ENCODE results near the gene MLIP.

MLIP gene

GRCh38 chr6:54282186-54282585, 170.9 kb downstream of the MLIP start:
- no peak overlapping the region for H3K27ac ChIP-seq
- no peak overlapping the region for H3K4me3 ChIP-seq (ENCODE audit: low read depth in 1 of 2, low read length in 1 of 2)
- no peaks in the 10 kb centered on the region for H3K9me3 ChIP-seq
- no peaks in the 10 kb centered on the region for H3K4me1 ChIP-seq (ENCODE audit: control insufficient read depth in 1 of 2, insufficient read depth in 1 of 2, low read depth in 1 of 2, low read length in 1 of 2)
- TF ChIP-seq CTCF (IDR thresholded peaks at IDR 0.05), result no peak
- no peaks in the 10 kb centered on the region for H3K36me3 ChIP-seq
- no peaks in the 10 kb centered on the region for H3K27me3 ChIP-seq

- TF ChIP-seq CTCF (IDR thresholded peaks at IDR 0.05), result no peak
- H3K9me3 ChIP-seq, result no peaks in the 10 kb centered on the region
- H3K27ac ChIP-seq, result no peak overlapping the region
- H3K4me3 ChIP-seq (ENCODE audit: low read depth in 1 of 2, low read length in 1 of 2), result no peak overlapping the region
- no peaks in the 10 kb centered on the region for H3K27me3 ChIP-seq
- H3K4me1 ChIP-seq (ENCODE audit: control insufficient read depth in 1 of 2, insufficient read depth in 1 of 2, low read depth in 1 of 2, low read length in 1 of 2), result no peaks in the 10 kb centered on the region
- no peaks in the 10 kb centered on the region for H3K36me3 ChIP-seq
Measured at GRCh38 chr6:54284161-54284860, 173.1 kb downstream of the MLIP start.

GRCh38 chr6:54285595-54285994, 174.4 kb downstream of the MLIP start:
- no peak overlapping the region for H3K27ac ChIP-seq
- H3K4me3 ChIP-seq (ENCODE audit: low read depth in 1 of 2, low read length in 1 of 2), result no peak overlapping the region
- H3K9me3 ChIP-seq, result no peaks in the 10 kb centered on the region
- no peaks in the 10 kb centered on the region for H3K27me3 ChIP-seq
- no peak for TF ChIP-seq CTCF (IDR thresholded peaks at IDR 0.05)
- no peaks in the 10 kb centered on the region for H3K36me3 ChIP-seq
- no peaks in the 10 kb centered on the region for H3K4me1 ChIP-seq (ENCODE audit: control insufficient read depth in 1 of 2, insufficient read depth in 1 of 2, low read depth in 1 of 2, low read length in 1 of 2)

DNA sequence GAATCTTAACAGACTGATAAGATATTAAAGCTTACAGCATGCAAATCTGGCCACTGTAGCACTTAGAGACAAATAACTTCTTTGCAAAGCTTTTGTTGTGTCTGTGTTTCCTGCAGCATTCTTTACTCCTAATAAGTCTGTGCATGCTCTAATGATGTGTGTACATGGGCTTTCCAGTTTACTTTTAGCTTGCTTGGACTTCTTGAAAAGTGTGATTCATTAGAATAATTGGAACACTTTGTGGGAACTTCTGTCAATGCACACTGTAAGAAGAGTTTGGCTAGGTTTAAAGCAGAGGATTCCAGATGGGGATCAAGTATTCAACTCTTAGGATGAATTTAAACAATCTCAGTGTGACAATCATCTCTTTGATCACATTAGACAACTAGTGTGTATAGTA, 174.9 kb downstream of the MLIP start:
- no peaks in the 10 kb centered on the region for H3K9me3 ChIP-seq
- no peaks in the 10 kb centered on the region for H3K36me3 ChIP-seq
- H3K4me1 ChIP-seq (ENCODE audit: control insufficient read depth in 1 of 2, insufficient read depth in 1 of 2, low read depth in 1 of 2, low read length in 1 of 2), result no peaks in the 10 kb centered on the region
- H3K4me3 ChIP-seq (ENCODE audit: low read depth in 1 of 2, low read length in 1 of 2), result no peak overlapping the region
- no peaks in the 10 kb centered on the region for H3K27me3 ChIP-seq
- TF ChIP-seq CTCF (IDR thresholded peaks at IDR 0.05), result no peak
- no peak overlapping the region for H3K27ac ChIP-seq

DNA sequence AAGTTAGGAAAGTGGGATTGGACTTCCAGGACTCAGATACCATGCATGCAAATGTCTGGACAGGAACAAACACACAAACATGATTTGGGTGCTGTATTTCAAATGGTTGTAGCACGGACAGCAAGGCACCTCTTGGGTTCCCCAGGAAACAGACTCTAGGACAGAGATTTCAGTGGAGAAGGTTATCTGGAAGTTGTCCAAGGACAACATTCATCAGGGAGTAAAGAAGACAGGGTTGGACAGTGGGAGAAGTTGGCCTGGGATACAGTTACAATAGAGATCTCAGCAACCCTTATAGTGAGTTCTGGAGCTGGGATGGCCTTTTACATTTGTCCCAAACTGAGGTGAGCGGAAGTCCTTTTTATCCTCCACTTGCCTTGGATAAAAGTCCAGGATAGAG, 177.2 kb downstream of the MLIP start:
- H3K9me3 ChIP-seq, result no peaks in the 10 kb centered on the region
- no peak for TF ChIP-seq CTCF (IDR thresholded peaks at IDR 0.05)
- no peaks in the 10 kb centered on the region for H3K27me3 ChIP-seq
- H3K36me3 ChIP-seq, result no peaks in the 10 kb centered on the region
- no peak overlapping the region for H3K4me3 ChIP-seq (ENCODE audit: low read depth in 1 of 2, low read length in 1 of 2)
- no peaks in the 10 kb centered on the region for H3K4me1 ChIP-seq (ENCODE audit: control insufficient read depth in 1 of 2, insufficient read depth in 1 of 2, low read depth in 1 of 2, low read length in 1 of 2)
- H3K27ac ChIP-seq, result no peak overlapping the region

Data from neutrophil (primary cell).